ENCODE measurements around the gene KAT6B.
"Not testable (repeated sequence)": the region's sequence is repeated elsewhere in the genome, so short reads cannot be mapped to it uniquely, and the experiment has no call there.

Gene KAT6B

GRCh38 chr10:74887614-74888284 lies 61.3 kb downstream of the KAT6B start:
- no peak for DNase-seq (ENCODE audit: low read depth in 3 of 3, low spot score in 1 of 3)

GRCh38 chr10:74888962-74889661 lies 62.7 kb downstream of the KAT6B start:
- no peak for DNase-seq (ENCODE audit: low read depth in 3 of 3, low spot score in 1 of 3)

DNA sequence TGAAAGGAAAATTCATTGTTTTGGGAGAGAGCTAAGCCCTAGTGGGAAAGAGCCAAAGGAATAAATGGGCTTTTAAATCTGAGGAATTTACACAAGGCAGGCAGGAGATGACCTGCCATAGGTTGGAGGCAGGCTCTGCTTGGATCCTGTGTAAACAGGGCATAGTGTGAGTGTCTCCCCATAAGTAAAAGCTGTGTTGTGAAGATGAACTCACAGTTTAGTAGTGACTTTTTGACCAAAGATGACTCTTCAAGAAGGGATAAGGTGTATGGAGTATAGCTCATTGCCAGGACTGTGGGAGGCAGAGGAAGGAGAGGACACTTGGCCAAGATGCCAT lies 63.2 kb downstream of the KAT6B start:
- no peak for DNase-seq (ENCODE audit: low read depth in 3 of 3, low spot score in 1 of 3)

GRCh38 chr10:74890460-74890859 lies 64.1 kb downstream of the KAT6B start:
- no peak for DNase-seq (ENCODE audit: low read depth in 3 of 3, low spot score in 1 of 3)

- no peak for DNase-seq (ENCODE audit: low read depth in 3 of 3, low spot score in 1 of 3)
Observed at GRCh38 chr10:74891053-74891452, 64.7 kb downstream of the KAT6B start.

DNA sequence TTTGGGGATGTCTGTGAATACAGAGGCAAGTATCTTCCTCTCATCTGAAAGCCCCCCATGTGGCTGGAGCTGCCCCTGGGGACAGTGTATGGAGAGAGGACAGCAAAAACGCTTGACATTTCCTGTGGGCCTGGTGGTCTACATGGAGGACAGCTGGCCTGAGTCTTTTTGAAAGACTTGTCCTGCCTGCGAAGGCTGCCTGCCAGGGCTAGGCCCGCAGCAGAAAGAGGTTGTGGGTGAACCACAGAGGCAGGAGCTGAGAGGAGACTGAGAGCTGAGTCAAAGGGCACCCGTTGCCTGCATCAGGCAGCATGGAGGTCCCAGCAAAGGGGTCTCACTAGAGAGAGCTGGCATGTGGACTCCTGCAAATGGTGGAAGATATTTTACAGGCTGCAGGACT lies 66.4 kb downstream of the KAT6B start:
- no peak for DNase-seq (ENCODE audit: low read depth in 3 of 3, low spot score in 1 of 3)

DNA sequence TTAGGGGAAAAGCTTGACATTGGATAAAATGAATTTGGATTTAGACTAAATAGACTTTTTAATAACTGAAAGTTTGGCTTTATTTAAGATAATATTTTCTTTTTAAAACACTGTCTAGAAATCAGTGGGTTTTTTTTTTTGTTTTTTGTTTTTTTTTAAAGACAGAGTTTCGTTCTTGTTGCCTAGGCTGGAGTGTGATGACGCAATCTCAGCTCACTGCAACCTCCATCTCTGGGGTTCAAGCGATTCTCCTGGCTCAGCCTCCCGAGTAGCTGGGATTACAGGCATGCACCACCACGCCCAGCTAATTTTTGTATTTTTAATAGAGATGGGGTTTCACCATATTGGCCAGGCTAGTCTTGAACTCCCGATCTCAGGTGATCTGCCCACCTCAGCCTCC lies 66.9 kb downstream of the KAT6B start:
- DNase-seq (ENCODE audit: low read depth in 3 of 3, low spot score in 1 of 3), result not testable (repeated sequence)

DNA sequence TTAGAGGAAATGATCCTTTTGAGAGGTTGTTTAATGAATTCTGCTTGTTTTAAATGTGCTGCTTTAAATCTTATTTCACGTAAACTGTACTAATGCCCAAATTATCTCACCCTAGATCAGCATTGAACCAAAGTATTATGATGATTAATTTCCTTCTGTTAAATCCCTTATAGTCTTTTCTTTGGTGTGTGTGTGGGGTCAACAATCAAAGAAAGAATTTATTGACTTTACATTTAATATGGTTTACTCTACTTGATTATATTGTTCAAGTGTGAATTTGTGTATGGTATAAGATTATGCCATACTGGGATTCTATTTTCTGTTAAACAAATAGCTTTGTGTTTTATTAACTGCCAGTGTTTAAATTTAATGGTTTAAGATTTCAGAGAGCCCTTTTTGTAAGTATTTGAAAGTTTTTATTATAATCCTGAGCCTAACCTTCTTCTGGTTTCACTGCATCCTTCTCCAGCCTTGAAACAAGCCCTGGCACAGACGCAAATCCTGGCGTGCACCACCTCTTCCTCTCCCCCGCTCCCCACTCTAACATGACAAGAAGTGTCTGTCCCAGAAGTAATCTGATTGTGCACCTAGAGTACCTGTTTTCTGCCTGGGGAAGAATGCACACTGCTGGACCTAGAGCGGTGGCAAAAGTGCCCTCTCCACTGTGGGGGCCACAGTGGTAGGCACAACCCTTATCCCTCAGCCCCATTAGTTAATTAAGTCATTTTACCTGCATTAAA lies 70.6 kb downstream of the KAT6B start:
- DNase-seq (ENCODE audit: low read depth in 3 of 3, low spot score in 1 of 3), result no peak

DNA sequence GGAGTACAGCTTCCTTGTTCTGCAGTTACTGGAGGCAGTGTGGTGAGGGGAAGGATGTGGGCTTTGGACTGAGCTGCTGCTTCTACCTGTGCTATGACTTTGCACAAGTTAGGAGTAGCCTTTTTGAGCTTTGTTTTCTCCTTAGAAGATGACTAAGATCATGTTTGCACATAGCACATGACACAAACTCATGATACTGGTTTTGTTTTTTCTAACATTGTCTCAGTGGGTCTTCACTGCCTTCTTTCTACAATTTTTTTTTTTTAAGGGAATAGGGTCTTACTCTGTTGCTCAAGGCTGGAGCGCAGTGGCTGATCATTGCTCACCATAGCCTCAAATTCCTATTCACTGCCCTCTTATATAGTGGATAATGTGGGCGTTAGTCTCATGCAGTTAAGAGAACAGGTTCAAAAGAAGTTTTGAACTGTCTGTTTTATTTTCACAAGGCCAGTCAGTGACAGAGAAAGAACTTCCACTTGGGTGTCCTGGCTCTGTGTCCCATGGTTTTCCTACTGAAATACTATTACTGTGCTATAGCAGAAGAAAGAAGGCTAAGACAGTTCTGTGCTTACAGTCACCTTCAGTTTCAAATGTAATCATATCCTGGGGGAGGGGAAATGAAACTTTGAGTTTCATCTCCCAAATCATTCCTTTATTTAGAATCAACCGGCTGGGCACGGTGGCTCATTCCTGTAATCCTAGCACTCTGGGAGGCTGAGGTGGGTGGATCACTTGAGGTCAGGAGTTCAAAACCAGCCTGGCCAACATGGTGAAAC lies 72.0 kb downstream of the KAT6B start:
- no peak for DNase-seq (ENCODE audit: low read depth in 3 of 3, low spot score in 1 of 3)

- DNase-seq (ENCODE audit: low read depth in 3 of 3, low spot score in 1 of 3), result no peak
Observed at GRCh38 chr10:74900297-74900696, 73.9 kb downstream of the KAT6B start.

GRCh38 chr10:74901301-74901700 lies 74.9 kb downstream of the KAT6B start:
- no peak for DNase-seq (ENCODE audit: low read depth in 3 of 3, low spot score in 1 of 3)

DNA sequence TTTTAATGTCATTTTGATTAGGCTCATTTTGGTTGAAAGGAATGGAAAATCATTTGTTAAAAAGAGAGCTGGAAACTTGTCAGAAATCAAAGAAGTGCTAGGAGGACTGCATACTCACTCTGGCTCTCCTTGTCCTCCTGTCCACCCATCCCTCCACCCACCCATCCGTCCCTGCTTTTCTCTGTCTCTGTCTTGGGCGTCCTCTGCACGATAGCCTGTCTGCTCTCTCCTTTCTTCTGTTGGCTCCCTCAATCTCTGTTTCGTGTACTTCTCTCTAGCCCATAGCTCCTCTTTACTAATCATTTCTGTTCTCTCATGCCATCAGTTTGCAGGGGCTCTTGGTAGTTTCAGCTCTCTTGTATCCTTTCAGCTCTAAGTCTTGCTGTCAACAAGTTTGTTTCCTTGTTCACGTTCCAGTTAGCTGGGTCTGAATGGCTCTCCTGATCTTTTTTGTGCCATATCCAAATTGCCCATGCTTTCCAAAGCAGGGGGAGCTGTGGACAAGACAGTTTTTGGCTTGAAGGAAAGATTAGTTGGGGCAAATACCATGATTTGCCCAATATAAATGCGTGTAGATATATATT lies 75.6 kb downstream of the KAT6B start:
- no peak for DNase-seq (ENCODE audit: low read depth in 3 of 3, low spot score in 1 of 3)

DNA sequence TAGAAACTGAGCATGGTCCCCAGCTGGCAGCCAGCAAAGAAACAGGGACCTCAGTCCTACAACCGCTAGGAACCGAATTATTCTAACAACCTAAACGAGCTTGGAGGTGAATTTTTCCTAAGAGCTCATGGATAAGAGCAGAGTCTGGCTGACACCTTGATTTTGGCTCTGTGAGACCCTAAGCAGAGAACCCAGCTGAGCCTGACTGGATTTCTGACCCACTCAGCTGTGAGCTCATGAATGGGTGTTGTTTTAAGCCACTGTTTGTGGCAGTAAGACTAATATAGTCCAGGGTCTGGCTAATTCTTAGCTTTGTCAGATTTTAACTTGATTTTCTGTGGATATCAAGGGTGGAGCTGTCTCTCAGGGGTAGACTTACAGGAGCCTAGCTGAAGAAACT lies 77.1 kb downstream of the KAT6B start:
- DNase-seq (ENCODE audit: low read depth in 3 of 3, low spot score in 1 of 3), result no peak

- DNase-seq (ENCODE audit: low read depth in 3 of 3, low spot score in 1 of 3), result no peak
Observed at GRCh38 chr10:74906611-74907198, 80.3 kb downstream of the KAT6B start.

DNA sequence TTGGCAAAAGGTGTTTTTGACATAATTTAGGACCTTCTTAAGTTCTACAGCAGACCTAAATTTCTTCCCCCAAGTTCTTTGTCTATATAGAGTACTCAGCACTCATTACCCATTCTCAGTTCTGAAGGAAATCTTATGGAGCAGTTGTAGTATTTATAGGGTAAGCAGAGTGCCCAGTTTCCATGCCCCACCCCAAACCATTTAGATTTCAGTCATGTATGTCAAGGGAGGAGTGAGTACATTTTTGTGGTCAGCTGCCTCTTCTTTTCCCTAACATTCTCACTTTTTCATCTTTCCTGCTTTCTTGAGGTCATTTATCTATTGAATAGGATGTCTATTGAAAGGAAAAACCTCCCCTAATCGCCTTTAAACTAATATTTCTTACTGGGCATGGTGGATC lies 83.3 kb downstream of the KAT6B start:
- no peak for DNase-seq (ENCODE audit: low read depth in 3 of 3, low spot score in 1 of 3)

GRCh38 chr10:74910241-74910975 lies 84.0 kb downstream of the KAT6B start:
- DNase-seq (ENCODE audit: low read depth in 3 of 3, low spot score in 1 of 3), result no peak

DNA sequence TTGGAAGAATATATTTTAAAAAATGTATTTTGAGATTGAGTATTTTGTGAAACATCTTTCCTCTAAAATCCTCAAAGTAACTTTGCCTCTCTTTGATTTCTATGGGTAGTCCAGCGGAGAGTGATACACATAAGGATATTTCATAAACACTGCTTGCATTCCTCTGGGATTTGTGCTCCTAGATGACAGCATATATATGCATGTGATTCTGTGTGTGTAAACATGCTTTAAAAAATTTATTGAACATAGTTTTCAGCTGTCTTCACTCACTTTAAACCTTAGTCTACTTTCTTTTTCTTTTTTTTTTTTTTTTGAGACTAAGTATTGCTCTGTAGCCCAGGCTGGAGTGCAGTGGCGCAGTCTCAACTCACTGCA lies 84.6 kb downstream of the KAT6B start:
- no peak for DNase-seq (ENCODE audit: low read depth in 3 of 3, low spot score in 1 of 3)

- DNase-seq (ENCODE audit: low read depth in 3 of 3, low spot score in 1 of 3), result no peak
Observed at GRCh38 chr10:74912182-74912581, 85.8 kb downstream of the KAT6B start.

DNA sequence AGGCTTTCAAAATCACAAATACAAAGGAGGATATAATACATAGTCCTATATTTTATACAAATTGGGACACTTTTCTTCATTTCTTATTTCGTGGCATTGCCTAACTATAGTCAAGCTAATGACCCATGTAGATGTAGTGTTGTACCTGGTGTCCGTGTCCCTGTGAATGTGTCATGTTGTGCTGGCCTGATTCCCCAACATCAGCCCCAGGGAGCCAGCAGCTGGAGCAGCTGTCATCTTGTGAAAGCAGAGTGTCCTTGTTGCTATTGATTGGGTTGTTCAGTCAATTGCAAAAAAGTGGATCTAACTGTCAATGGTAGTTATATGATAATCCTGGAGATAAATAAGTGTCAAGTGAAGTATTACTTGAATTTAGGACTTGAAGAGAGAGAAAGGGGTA lies 86.3 kb downstream of the KAT6B start:
- DNase-seq (ENCODE audit: low read depth in 3 of 3, low spot score in 1 of 3), result no peak

DNA sequence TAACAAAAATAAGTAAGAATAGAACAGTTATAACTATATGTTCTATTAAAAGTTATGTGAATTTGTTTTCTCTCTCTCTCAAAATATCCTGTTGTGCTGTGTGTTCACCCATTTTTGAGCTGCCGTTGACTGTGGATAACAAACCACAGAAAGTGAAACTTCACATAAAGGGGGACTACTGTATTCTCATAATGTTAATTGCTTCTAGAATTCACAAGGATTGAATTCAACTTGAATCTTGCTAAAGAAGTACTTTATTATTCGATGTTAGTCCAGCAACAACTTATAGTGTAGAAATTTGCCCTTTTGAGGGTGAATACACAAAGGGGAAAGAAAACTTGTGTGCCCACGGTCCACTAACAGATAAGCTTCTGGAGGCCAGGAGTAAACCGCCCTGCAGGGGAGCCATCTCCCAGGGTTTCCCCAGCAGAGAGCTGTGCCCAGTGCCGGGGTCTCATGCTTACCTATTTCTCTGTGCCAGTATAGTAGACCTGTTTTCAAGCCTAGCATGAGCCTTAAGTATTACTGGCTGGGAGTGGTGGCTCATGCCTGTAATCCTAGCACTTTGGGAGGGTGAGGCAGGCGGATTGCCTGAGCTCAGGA lies 87.1 kb downstream of the KAT6B start:
- no peak for DNase-seq (ENCODE audit: low read depth in 3 of 3, low spot score in 1 of 3)
